NCI-H1436 (cell line): ENCODE measurements around the gene GRIK2.

Experiments used
- DNase-seq: peaks from one replicate; lab custom pipeline; 2025; lab: John Stamatoyannopoulos, UW

Gene GRIK2

DNA sequence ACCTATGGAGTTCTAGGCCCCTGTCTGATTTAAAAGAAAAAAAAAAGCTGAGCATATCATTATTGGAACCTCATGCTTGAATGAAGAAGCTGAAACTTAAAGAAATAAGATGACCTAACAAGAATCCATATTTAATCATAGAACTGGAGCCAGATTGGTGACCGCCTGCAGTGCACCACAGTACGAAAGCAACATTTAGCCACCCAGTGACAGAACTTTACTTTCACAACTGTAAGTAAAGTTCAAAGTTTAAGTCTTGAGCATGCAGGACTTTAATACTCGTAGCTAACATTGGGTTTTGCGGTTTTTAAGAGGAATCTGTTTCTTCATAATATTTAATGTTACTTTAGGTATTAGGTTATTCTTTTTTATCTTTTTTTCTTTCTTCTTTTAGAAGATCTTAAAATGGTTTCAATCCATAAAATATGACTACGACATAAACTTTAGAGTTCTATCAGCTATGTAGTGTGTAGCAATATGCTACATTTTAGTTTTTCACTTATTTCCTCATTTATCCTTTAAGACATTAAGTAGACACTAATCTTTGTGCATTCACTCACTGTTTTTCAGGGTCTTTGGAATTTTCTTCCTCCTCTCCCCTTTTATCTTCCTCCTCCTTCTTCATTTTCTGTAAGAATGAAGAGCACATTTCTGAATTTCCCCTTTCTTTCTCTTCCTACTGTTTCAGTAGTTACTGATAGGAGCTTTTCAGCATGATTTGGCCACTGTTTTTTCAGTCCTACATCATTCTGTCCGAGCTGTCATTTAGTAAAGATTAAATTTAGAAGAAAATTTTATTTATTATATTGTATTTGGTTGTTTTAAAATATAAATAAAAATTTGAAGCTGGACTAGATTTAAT is 514.1 kb downstream of the GRIK2 start:
- DNase-seq = no peak

DNA sequence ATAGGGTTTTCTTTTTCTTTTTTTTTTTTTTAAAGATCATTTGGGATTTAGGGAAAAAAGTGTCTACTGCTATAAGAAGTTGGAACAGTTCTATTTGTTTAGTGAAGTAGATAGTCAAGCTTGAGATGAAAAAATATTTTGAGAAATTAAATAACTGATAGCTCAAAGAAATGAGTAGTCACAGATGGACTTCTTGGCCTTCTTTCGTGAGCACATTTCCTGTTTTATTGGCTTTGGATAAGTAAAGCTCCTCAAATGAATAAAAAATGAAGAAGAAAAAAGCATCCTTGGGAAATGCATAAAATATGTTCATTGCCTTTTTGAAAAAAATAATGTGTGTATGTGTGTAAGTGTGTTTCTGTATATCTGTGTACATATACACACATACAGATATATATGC is 515.9 kb downstream of the GRIK2 start:
- DNase-seq = no peak

DNA sequence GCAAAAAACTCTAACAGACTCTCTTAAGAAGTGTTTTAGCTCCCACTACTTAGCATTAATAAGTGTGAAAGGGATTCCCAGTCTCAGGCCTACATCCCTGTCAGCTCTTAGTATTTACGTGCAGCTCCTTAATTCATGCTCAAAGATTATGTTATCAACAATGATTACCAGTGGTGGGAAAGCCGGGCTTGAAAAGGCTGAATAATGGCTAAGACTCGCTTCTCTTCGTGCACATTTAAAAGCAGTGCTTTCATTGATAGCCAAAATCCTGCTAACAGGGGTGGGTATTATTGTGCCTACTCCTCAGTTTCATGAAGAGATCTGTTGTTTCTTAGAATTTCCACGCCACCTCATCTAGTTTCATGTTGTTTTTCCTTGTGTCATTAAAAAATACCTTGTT is 518.8 kb downstream of the GRIK2 start:
- no peak for DNase-seq

DNA sequence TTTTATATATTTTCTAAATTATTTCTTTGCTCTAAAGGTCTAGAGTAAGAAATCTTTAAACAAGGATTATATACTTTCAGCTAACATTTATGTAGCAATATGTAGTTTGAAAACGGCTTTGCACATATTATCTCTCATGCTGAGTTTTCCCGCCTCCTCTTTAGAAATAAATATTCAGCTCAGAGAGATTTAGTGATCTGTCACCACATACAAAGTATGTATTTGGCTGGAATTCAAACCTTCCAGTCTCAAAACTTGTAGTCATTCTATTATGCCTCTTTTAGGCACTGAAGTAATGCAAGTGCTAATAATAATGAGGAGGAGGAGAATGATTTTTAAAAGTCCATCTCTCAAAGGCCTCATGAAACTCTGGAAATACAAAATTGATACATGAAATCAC is 525.0 kb downstream of the GRIK2 start:
- DNase-seq = no peak

DNA sequence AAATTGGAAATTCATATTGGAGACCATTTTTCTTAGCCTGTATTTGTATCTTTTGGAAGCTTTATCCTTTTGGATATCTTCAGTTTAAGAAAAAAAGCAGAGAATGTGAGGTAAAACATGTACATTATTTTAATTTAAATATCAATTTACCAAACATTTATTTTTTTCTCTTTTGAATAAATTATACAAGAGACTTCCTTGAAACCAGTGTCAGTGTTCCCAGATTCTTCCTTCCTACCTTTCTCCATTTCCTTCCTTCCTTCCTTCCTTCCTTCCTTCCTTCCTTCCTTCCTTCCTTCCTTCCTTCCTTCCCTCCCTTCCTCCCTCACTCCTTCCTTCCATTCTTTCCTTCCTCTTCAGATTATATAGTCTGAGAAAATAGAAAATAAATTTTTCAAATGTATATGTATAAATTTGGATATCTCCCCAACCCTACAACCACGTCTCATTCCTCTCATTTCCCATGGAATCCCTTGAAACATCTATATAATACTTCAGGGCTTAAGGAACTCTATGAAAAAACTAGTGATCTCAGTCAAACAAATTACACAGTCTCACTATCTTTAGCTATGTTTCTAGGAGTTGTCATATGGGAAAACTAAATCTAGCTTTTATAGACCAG is 528.4 kb downstream of the GRIK2 start:
- DNase-seq = no peak

DNA sequence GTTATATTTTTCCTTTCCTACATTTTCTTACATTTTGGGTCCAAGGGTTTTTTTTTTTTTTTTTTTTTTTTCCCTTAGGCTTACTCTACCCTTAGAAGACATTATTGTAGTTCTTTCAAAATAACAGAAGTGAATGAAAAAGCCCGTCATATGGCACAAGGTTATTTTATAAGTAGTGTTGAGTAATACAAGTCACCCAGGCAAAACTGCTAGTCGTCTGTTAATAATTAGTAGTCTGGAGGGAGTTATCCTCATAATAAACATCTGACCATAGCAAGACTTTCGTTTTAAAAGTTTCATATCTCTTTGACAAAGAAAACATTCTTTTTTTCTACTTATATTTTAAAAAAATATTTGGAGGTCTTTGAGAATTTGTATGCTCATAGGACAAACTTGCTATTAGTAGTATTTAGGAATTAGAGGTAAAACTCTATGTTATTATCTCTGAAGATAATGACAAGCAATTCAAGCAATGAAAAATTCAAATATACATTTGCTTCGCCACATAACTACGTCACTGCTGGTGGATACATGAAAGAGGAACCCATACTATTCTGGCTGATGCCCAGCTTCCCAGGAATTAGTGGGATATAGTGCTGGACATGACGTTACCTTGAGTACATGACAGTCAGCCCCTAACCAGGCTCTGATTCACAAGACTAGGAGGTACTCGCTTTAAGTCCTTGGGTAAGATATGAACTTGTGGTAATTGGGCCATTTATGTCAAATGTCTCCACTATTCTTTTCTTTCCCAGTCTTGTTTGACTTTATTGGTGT is 532.8 kb downstream of the GRIK2 start:
- no peak for DNase-seq

DNA sequence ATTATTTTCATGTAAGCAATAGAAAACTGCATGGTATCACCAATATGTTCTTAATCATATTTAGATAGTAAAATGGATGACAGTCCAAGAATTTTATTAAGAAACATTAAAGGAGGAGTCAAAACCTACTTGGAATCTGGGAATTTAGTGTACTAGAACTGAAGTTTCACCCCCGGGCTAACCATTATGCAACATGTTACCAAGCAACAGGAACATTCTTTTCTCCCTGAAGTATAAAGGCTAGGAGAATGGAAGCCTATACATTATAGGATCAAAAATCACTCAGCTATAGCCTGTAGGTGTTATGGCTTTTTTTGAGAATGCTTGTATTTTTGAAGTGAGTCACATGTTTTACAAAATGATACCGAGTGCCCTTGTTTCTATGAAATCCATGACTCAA is 538.3 kb downstream of the GRIK2 start:
- DNase-seq = no peak

DNA sequence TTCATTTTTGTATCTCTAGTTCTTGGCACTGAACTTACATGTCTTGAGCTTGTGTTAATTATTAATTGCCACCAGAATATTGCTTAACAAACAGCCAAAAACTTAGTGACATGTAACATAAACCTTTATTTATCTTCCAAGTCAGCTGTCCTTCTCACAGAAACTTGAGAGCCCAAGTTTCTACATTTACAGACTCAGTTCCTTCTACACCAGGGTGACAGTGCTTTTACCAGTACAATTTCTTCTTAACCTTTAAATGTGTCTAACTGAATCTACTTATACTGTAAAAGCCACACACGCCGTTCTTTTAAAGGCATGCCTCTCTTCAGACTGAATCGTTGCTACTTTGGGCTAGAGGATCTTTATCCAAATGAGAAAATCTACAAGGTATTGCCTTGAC is 539.2 kb downstream of the GRIK2 start:
- no peak for DNase-seq

DNA sequence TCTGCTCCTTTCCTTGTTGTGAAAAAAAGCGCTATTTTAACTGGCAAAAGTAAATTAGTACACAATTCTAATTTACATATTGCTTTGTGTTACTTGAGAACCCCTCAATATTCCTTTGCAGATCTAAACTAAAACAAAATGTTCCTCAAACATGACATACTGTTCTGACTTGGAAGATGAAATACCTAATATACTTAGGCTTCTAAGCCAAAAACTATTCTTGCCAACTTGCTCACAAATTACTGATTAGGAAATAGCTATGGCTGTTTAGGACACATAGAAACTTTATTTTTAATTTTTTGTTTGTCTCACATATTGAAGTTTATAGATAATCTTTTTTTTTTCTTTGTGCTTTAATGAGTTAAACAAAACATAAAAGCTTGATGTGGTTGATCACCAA is 542.2 kb downstream of the GRIK2 start:
- DNase-seq = no peak

DNA sequence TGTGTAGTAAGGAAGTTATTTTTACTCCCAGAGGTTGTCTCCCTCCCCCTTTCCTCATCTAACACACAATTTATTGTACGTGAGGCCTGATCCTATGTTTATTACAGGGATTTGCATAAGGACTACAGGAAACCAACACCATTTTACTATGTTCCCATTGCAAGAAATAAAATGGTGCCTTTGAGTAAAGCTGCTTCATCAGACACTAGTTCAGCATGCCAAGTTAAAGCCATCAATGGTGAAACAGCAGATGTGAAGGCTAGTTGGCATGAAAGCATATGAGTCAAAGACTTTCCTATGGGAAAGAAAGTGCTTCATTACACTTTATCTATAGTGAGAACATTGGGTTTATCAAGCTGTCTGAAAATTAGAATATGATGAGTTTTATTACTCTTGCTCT is 543.0 kb downstream of the GRIK2 start:
- no peak for DNase-seq

DNA sequence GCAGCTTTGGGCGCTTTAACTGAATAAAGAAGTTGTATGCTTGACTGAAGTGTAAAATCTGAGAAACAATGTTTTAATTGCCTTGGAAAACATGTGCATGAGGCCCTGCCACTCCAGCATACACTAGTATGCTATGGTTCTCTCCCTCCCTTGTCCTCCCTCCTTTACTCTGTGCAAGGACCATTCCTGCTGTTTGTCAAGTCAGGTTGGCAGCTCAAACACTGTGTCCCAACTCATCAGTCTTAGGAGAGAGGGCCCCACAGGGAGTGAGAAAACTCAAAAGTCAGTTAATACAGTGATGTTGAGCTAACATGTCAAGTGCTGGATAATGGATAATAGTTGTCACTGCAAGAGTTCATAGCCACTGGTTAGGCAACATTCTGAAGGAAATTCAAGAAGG is 543.6 kb downstream of the GRIK2 start:
- DNase-seq = no peak

DNA sequence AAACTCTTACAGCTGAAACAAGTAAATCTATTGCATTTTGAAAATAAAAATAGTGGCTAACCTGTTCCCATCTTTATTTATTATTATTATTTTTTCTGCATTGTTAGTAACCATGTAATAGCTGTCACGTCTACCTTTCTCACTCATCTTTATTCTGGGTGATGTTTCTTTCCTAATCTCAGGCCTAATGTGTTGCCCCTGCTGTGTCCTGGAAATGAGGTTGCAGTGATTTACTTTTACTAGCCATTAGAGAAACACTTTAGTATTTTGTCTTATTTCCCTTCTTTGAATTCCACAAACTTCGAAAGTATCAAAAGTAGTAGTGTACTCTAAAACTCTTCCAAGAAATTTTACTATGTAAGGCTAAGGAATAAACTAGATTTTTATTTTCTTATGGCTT is 546.9 kb downstream of the GRIK2 start:
- DNase-seq = no peak

DNA sequence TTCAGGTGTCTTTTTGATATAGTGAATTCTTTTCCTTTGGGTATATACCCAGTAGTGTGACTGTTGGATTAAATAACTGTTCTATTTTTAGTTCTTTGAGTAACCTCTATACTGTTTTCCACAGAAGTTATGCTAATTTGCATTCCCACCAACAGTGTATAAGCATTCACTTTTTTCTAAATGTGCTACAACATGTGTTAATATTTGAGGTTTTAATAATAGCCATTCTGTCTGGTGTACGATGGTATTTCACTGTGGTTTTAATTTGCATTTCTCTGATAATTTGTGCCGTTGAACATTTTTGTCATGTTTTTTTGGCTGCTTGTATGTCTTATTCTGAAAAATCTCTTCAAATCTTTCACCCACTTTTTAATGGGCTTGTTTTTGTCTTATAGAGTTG is 563.5 kb downstream of the GRIK2 start:
- DNase-seq = no peak

DNA sequence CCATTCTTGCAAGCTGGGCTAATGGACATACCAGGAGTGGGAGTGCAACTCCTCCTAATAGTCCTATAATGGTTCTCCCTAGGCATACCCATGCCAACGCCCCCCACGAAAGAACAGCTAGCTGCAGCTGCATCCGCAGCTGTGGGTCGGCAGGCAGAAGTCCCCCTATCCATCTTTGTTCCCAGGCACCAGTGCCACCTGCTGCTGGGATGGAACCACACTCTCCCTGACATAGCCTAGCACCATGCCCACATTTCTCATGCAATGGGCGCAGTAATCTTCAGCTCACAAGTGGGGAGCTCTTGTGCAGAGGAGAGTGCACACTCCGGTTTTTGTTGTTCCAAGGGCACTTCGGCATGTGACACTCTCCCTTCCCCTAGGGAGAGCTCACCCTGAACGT is 567.8 kb downstream of the GRIK2 start:
- DNase-seq = no peak

DNA sequence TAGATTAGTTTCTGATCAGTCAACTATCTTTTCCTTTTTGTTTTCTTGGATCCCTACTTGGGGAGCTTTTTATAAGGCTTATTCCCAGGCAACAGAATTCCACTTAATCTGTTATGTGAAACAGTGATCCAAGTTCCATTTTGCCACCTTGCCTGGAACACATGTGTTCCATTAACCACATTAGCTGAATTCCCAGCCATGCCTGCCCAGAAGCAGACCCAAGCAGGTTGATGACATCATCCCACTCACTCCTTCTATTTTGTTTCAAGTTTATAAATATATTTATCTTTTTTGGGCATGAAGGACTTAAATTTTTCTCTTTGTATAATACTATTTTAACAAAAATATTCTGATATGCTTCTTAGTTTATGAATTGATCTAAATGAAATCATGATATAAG is 587.4 kb downstream of the GRIK2 start:
- no peak for DNase-seq

DNA sequence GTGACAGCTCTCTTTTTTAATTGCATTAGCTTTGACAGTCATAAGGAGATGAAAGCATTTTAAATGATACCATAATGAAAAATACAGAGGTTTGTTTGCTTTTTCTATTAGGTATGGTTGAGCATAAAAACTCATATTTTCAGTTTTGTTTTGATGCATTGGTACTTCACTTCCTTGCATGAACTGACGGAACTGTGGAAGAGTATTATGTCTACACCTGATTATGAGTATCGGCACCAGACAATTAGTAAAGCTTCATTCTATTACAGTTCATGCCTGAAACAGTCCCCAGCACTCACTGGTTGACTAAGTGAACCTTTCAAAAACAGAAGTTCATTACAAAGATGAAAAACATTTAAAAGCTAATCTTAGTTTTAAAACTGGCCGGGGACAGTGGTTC is 593.0 kb downstream of the GRIK2 start:
- no peak for DNase-seq

DNA sequence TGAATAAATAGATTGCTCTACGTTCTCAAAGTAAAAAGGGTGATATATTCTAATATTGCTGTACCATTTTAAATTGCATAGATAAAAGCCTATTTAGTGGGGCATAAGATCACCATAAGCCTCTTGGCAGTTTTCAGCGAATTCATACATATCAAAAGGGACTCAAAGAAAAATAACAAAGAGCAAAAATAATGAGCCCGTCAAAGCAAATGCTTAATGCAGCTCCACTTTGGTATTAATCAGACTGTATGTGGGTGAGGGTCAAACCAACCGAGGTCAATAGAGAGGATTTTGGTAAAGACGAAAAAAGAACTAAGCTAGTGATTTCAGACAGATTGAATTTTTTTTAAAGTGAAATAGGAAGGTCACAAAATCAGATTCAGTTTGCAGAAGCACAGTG is 598.8 kb downstream of the GRIK2 start:
- DNase-seq = no peak

DNA sequence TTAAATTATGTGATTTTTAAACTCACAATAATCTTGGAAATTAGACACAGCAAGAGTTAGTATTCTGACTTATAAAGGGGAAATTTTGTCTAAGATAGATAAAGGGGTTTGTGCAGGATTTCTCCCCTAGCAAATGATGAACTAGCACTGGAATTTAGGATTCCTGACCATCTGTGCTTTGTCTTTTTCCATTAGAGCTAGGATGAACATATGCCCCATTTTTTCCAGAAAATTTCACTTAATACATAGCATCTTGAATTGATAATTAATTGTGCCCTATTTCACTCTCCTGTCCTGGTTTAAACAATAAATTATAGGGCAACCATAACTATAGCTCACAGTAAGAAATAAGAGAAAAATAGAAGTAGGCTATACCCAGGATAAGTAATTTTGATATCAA is 601.0 kb downstream of the GRIK2 start:
- no peak for DNase-seq

DNA sequence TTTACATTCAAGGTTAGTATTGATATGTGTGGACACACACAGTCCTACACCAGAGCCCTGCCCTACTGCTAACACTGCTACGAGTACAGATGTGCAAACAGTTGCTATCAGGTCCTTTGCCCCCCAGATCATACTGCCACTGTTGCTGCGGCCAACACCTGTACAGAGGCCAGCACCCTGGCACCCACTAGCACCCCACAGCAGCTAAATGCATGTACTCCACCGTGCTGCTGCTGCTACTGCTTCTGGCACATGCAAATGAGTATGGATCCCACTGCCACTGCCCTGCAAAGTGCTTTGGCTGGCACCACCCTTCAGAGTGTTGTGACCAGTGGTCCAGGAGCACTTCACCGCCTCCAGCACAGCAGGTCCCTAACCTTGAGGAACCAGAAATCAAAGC is 621.9 kb downstream of the GRIK2 start:
- DNase-seq = no peak

DNA sequence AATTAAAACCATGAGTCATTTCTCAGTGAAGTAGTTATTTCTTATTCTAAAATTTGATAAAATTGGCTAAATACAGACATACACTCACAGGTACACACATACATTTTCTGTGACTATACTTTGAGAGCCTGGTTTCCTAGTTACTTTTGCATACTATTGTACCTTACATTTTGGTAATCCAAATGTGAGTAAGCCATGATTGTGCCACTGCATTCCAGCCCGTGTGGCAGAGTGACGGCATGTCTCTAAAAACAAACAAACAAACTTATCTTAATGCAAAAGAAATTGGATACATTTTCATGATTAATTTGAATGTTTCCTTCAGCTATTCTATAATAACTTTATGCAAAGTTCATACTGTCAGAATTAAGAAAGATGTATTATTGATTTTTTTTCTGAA is 628.8 kb downstream of the GRIK2 start:
- DNase-seq = no peak

DNA sequence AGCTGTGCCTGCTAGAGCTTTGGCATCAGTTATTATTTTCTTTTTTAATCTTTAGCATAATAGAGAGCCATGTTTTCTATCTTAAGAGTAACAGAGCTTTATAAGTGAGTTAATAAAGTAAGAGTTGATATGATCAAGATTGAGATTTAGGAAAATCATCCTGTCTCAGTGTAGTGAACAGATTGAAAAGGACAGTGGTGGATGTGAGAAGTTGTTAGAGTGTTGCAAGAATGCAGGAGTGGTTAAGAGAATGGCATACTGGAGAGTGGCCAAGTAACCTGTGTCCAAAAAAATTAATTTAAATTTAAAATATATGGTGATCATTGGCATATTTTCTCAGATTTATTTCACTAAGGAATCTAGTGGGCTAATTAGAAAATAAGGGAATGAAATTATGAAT is 629.3 kb downstream of the GRIK2 start:
- no peak for DNase-seq

DNA sequence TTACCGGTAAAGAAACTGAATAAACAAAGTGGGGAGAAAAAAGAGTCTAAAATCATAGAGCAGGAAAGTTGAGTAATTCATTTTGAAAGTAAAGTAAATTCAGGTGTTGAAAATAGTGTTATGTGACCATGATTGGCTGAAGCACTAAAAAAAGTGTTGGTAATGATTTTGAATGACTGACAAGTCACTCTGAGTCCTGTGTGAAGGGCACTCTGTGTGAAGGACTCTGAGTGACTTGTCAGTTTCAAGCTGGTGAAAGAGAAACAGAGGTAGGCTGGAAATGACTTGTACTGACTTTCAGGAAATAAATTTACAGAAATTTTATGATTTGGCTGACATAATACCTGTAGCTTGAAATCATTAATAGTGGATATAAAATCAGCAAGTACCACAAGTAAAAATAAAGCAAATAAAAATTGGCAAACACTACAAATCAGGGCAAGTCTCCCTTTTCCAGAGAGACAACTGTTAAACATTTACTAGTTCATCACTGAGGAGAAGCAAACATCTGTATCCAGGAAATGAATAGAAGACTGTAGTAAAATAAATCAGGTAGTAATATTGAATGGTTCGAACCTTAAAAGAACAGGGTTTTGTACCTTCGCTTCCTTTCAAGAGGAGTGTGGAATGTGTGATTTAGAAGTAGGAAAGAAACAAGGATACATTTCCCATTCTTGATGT is 630.6 kb downstream of the GRIK2 start:
- DNase-seq = no peak

DNA sequence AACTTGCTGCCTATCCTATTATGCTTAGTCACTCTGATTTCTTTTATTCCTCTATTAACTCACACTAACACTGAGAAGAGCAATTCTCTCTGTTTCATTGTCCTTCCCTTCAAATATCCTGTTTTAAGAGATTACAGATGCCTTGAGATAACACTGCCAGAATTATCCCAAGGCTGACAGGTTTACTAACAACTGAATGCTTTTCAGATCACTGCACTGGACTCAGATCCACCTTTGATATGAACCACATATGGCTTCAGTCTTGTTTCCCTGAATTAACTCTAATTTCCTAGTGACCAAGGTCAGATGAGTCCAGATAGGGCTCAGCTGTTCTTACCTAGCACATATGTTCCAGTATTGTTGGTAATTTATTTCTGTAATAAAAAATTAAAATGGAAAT is 633.1 kb downstream of the GRIK2 start:
- DNase-seq = no peak
